HepG2 (cell line): ENCODE results near the gene DRC7. TPM values are rescaled to one million over a fixed set of nuclear protein-coding genes. Genes with fewer than 3 reads are reported as not detected.

Experiments
- ATAC-seq: fragments of 200-7000 bp; cut with Tn5 transposase; 3 replicates; pipeline ENCODE4 v1.9.1; 2020; ENCODE audit warnings: mild to moderate bottlenecking, moderate library complexity
- BruUV-seq: library from RNA; stranded (reverse); fragments of 400-500 nt; replicated peaks from 2 replicates; lab custom pipeline; 2021; lab: Mats Ljungman, UMichigan
- CTCF ChIA-PET: fragments of 300-600 bp; formaldehyde crosslinking; extraction: SDS; loops from one replicate; lab custom pipeline; 2021; ENCODE audit warnings: low total read pairs, inconsistent platforms, low intra/inter-chr PET ratio; lab: Yijun Ruan, JAX
- POLR2A ChIA-PET: fragments of 350-600 bp; sonication (Branson Sonifier 250); formaldehyde crosslinking; loops from one replicate; lab custom pipeline; 2020; ENCODE audit warnings: antibody characterized with exemption, inconsistent platforms; lab: Yijun Ruan, JAX
- DNase-seq: peaks from one replicate; pipeline ENCODE4 v3.0.0-alpha.2; 2015; ENCODE audit warnings: low spot score
- FAIRE-seq: peaks from 3 replicates; lab custom pipeline; 2011; peaks lifted over from hg19 to GRCh38; lab: Jason Lieb, UNC
- H2AFZ ChIP-seq: one replicate; pipeline ENCODE4 v1.6.1; 2011; ENCODE audit warnings: low read length, inconsistent platforms
- H3K27ac ChIP-seq: fragments of 300-600 bp; 3 replicates; pipeline ENCODE4 v1.8.0; 2011; ENCODE audit warnings: mixed run types, mild to moderate bottlenecking, mixed read lengths, low read length, inconsistent platforms; ENCODE audit not compliant: insufficient read depth; ENCODE audit errors: extremely low read length
- H3K27me3 ChIP-seq, 2 experiments: fragments of 200-600 bp in 1 of 2; 2 replicates in 1 of 2; 3 replicates in 1 of 2; pipeline versions ENCODE4 v1.6.0 to v1.8.0; 2011; ENCODE audit warnings: low read length in 2 of 2, mild to moderate bottlenecking in 2 of 2, moderate library complexity in 2 of 2, inconsistent platforms in 1 of 2; ENCODE audit not compliant: insufficient read depth in 2 of 2, control insufficient read depth in 1 of 2
- H3K36me3 ChIP-seq, 2 experiments: fragments of 200-600 bp in 1 of 2; replicated peaks in 1 of 2; 2 replicates in 1 of 2; 3 replicates in 1 of 2; pipeline versions ENCODE4 v1.5.1 to v1.8.0; 2011; ENCODE audit warnings: low read length in 2 of 2, inconsistent platforms in 1 of 2; ENCODE audit not compliant: insufficient read depth in 2 of 2, control insufficient read depth in 1 of 2
- H3K4me1 ChIP-seq: 2 replicates; pipeline ENCODE4 v1.5.1; 2012; ENCODE audit warnings: low read length, inconsistent platforms; ENCODE audit not compliant: insufficient read depth
- H3K4me2 ChIP-seq: 2 replicates; pipeline ENCODE4 v1.6.0; 2011; ENCODE audit warnings: low read depth, low read length, inconsistent platforms
- H3K4me3 ChIP-seq, 3 experiments: fragments of 200-600 bp in 1 of 3; sonication (generic), shearing (Covaris generic) in 1 of 3; replicated peaks in 1 of 3; 2 replicates each; pipeline ENCODE4 v1.5.1; 2011 to 2016; ENCODE audit warnings: low read length in 3 of 3, inconsistent platforms in 2 of 3, low read depth in 2 of 3, mild to moderate bottlenecking in 2 of 3, control low read depth in 1 of 3, mixed read lengths in 1 of 3; ENCODE audit not compliant: insufficient read depth in 1 of 3
- H3K79me2 ChIP-seq: one replicate; pipeline ENCODE4 v1.6.1; 2011; ENCODE audit warnings: low read length, inconsistent platforms; ENCODE audit not compliant: insufficient read depth
- H3K9ac ChIP-seq: 2 replicates; pipeline ENCODE4 v1.6.0; 2011; ENCODE audit warnings: mild to moderate bottlenecking, low read depth, low read length, inconsistent platforms; ENCODE audit not compliant: insufficient read depth
- H3K9me3 ChIP-seq: 2 replicates; pipeline ENCODE4 v1.5.1; 2012; ENCODE audit warnings: mild to moderate bottlenecking, low read length
- H4K20me1 ChIP-seq: 2 replicates; pipeline ENCODE4 v1.6.0; 2011; ENCODE audit warnings: inconsistent platforms, mild to moderate bottlenecking, low read length, moderate library complexity; ENCODE audit not compliant: insufficient read depth
- GABPA ChIP-seq, 2 experiments: IDR thresholded peaks; 2 replicates each; pipeline ENCODE4 v1.6.1; 2011 to 2016; ENCODE audit warnings: low read depth in 2 of 2, low read length in 1 of 2, missing biosample characterization in 1 of 2, missing genetic modification characterization in 1 of 2
- HCFC1 ChIP-seq: fragments of 150-350 bp; IDR thresholded peaks from 2 replicates; pipeline ENCODE4 v1.6.1; 2014; ENCODE audit warnings: low read depth, low read length
- HMG20B ChIP-seq: conservative IDR thresholded peaks from 2 replicates; pipeline ENCODE4 v1.6.1; 2016; ENCODE audit warnings: missing genetic modification reagents, missing compliant biosample characterization
- HOXA3 ChIP-seq: sonication (generic); formaldehyde crosslinking; IDR thresholded peaks from 2 replicates; pipeline ENCODE4 v1.5.0; 2020; ENCODE audit warnings: missing genetic modification reagents
- KAT7 ChIP-seq: IDR thresholded peaks from 2 replicates; pipeline ENCODE4 v1.6.1; 2018; ENCODE audit warnings: borderline replicate concordance, missing compliant biosample characterization
- MTA1 ChIP-seq: sonication (generic); formaldehyde crosslinking; IDR thresholded peaks from 2 replicates; pipeline ENCODE4 v1.4.0; 2020; ENCODE audit warnings: missing genetic modification reagents, mild to moderate bottlenecking, borderline replicate concordance
- MXD1 ChIP-seq: sonication (generic); formaldehyde crosslinking; IDR thresholded peaks from 2 replicates; pipeline ENCODE4 v1.4.0; 2020; ENCODE audit warnings: mild to moderate bottlenecking, missing genetic modification reagents
- MXD4 ChIP-seq: IDR thresholded peaks from 2 replicates; pipeline ENCODE4 v1.6.1; 2016; ENCODE audit warnings: mild to moderate bottlenecking, missing biosample characterization, missing genetic modification reagents
- PHF21A ChIP-seq: sonication (generic); formaldehyde crosslinking; IDR thresholded peaks from 2 replicates; pipeline ENCODE4 v1.5.0; 2020; ENCODE audit warnings: mild to moderate bottlenecking, missing genetic modification reagents
- RELA ChIP-seq: sonication (generic); formaldehyde crosslinking; IDR thresholded peaks from 2 replicates; pipeline ENCODE4 v1.4.0; 2020; ENCODE audit warnings: missing genetic modification reagents
- SALL1 ChIP-seq: sonication (generic); formaldehyde crosslinking; IDR thresholded peaks from 2 replicates; pipeline ENCODE4 v1.8.0; 2022; ENCODE audit warnings: mild to moderate bottlenecking, missing genetic modification reagents
- SAP130 ChIP-seq: IDR thresholded peaks from 2 replicates; pipeline ENCODE4 v1.6.1; 2016; ENCODE audit warnings: low read depth
- TEAD3 ChIP-seq: optimal IDR thresholded peaks from 2 replicates; pipeline ENCODE3; 2016; ENCODE audit warnings: borderline replicate concordance
- THAP11 ChIP-seq: IDR thresholded peaks from 2 replicates; pipeline ENCODE4 v1.6.1; 2016; ENCODE audit warnings: missing biosample characterization, missing genetic modification reagents
- ZNF263 ChIP-seq: sonication (generic); formaldehyde crosslinking; IDR thresholded peaks from 2 replicates; pipeline ENCODE4 v1.4.0; 2020; ENCODE audit warnings: missing genetic modification reagents
- ZNF317 ChIP-seq: sonication (generic); formaldehyde crosslinking; IDR thresholded peaks from 2 replicates; pipeline ENCODE4 v1.5.0; 2020; ENCODE audit warnings: mild to moderate bottlenecking, missing genetic modification reagents
- ZNF333 ChIP-seq: sonication (generic); formaldehyde crosslinking; IDR thresholded peaks from 2 replicates; pipeline ENCODE4 v1.4.0; 2020; ENCODE audit warnings: mild to moderate bottlenecking, missing genetic modification reagents, borderline replicate concordance
- ZNF350 ChIP-seq: sonication (generic); formaldehyde crosslinking; IDR thresholded peaks from 2 replicates; pipeline ENCODE4 v1.4.0; 2020; ENCODE audit warnings: mild to moderate bottlenecking, low read depth, missing genetic modification reagents, borderline replicate concordance
- ZNF430 ChIP-seq: sonication (generic); formaldehyde crosslinking; IDR thresholded peaks from 2 replicates; pipeline ENCODE4 v1.9.0; 2021; ENCODE audit warnings: mild to moderate bottlenecking, missing genetic modification reagents
- ZNF710 ChIP-seq: sonication (generic); formaldehyde crosslinking; IDR thresholded peaks from 2 replicates; pipeline ENCODE4 v1.5.0; 2020; ENCODE audit warnings: mild to moderate bottlenecking, missing genetic modification reagents, borderline replicate concordance
- ZNF761 ChIP-seq: sonication (generic); formaldehyde crosslinking; conservative IDR thresholded peaks from 2 replicates; pipeline ENCODE4 v1.4.0; 2020; ENCODE audit warnings: mild to moderate bottlenecking, missing genetic modification reagents
- ZNF883 ChIP-seq: sonication (generic); formaldehyde crosslinking; IDR thresholded peaks from 2 replicates; pipeline ENCODE4 v1.5.1; 2020; ENCODE audit warnings: mild to moderate bottlenecking, missing genetic modification reagents; ENCODE audit errors: not compliant biosample characterization
- WGBS: methylation state at CpG from one replicate; pipeline ENCODE4 v1.1.6; 2017; ENCODE audit warnings: low lambda C conversion rate; 5-methylcytosine and 5-hydroxymethylcytosine counted together
- in situ Hi-C: cut with HindIII; loops from 2 replicates; pipeline ENCODE4 v1.10.0; 2017; ENCODE audit warnings: low pct_unique_long_range_greater_than_20kb; ENCODE audit not compliant: extremely low pct_ligation_motif_present
- intact Hi-C: fragments of 100-400 bp; cut with micrococcal nuclease; formaldehyde crosslinking; loops from one replicate; pipeline ENCODE4 v1.10.0; 2022; ENCODE audit not compliant: unreplicated experiment
- polyA plus RNA-seq, 8 experiments: library from polyadenylated mRNA; depleted of rRNA in 3 of 8; stranded (reverse) in 7 of 8; unstranded in 1 of 8; fragments of >200 nt; fragmentation: Illumina TruSeq in 4 of 8; extraction: Trizol in 4 of 8; gene quantifications; 2 replicates each; pipeline versions ENCODE4 v1.2.1 to v1.2.3, GENCODE V29; 2011 to 2016; ENCODE audit warnings: low read depth in 4 of 8, missing spikeins in 1 of 8, mixed read lengths in 1 of 8; ENCODE audit not compliant: insufficient read depth in 1 of 8
- total RNA-seq, 5 experiments: library from RNA; depleted of rRNA; stranded (reverse); fragments of >200 nt; fragmentation: Illumina TruSeq; extraction: Trizol; gene quantifications; 2 replicates each; pipeline ENCODE4 v1.2.3, GENCODE V29; 2016; ENCODE audit warnings: low read depth in 1 of 5

Gene DRC7
- total and polyA plus RNA-seq, 2 of the 13 experiments (the other 11 are each of a cell fraction or from before 2014, with no cell fraction given), result 2.7 to 3.4 TPM

- POLR2A ChIA-PET, result interaction anchor here (0.5 to 1.9 kb wide), 5 partner anchors 24 to 75 kb away, joined by 3 to 12 read pairs (median 4); partner anchors contain the start of gene KATNB1
- intact Hi-C loops (loop anchor here (2.0 kb wide), 1 partner anchor 44 kb away; no protein-coding TSS in a partner anchor), in situ Hi-C loops (no loop called here)
- ATAC-seq (peak; percentile 86), FAIRE-seq (peak; percentile 68), DNase-seq (peak; percentile 59)
- H3K4me1 ChIP-seq, result peaks cover 36% of the 10 kb centered on the region
- no peak overlapping the region for H3K9ac ChIP-seq
- no peaks in the 10 kb centered on the region for H3K9me3 ChIP-seq
- CTCF ChIA-PET, result interaction anchor here (0.8 to 1.4 kb wide), 2 partner anchors 12 to 59 kb away, joined by 4 read pairs; no protein-coding TSS in a partner anchor
- peak overlapping the region; percentile 6 for H2AFZ ChIP-seq
- no peaks in the 10 kb centered on the region for H3K27me3 ChIP-seq
- 60% methylated on average over 8 of the region's 11 CpGs for WGBS
- H3K79me2 ChIP-seq, result no peaks in the 10 kb centered on the region
- no peaks in the 10 kb centered on the region for H3K36me3 ChIP-seq
- H4K20me1 ChIP-seq, result no peaks in the 10 kb centered on the region
- peak overlapping the region; percentile 52 for H3K27ac ChIP-seq
- H3K4me2 ChIP-seq, result peak overlapping the region; percentile 54
- BruUV-seq, result no TSS peak
- H3K4me3 ChIP-seq, result peak overlapping the region in 1 of 3 experiments; percentile 17; a peak in 1 of 6 replicates
- peak; percentile 47; the same call in 1 of the 2 replicates for TF ChIP-seq SAP130 (CRISPR knock-in tag)
- TF ChIP-seq HMG20B (CRISPR knock-in tag), result no peak
- TF ChIP-seq ZNF883 (CRISPR knock-in tag), result peak; percentile 34
- no peak for TF ChIP-seq MXD4
- no peak for TF ChIP-seq KAT7 (CRISPR knock-in tag)
- no peak for TF ChIP-seq RELA (CRISPR knock-in tag)
- 0 out of 2 replicates have a peak, but pooled peaks have one; percentile 2 for TF ChIP-seq ZNF761
- peak; percentile 32 for TF ChIP-seq TEAD3 (CRISPR knock-in tag)
- TF ChIP-seq THAP11, result peak; percentile 69
- peak; percentile 27; the same call in 1 of the 2 replicates for TF ChIP-seq ZNF430
- no peak for TF ChIP-seq HCFC1
- TF ChIP-seq PHF21A (CRISPR knock-in tag), result peak; percentile 77
- TF ChIP-seq ZNF333 (CRISPR knock-in tag), result peak; percentile 59; the same call in 1 of the 2 replicates
- peak; percentile 85; the same call in 1 of the 2 replicates for TF ChIP-seq ZNF710 (CRISPR knock-in tag)
- TF ChIP-seq SALL1 (CRISPR knock-in tag), result peak; percentile 48
- TF ChIP-seq ZNF263 (CRISPR knock-in tag), result 0 out of 2 replicates have a peak, but pooled peaks have one; percentile 15
- no peak for TF ChIP-seq GABPA (IDR thresholded peaks at IDR 0.05; ENCODE audit: low read depth, low read length)
- TF ChIP-seq GABPA (CRISPR knock-in tag; IDR thresholded peaks at IDR 0.05; ENCODE audit: low read depth), result peak; percentile 85
- peak; percentile 16; the same call in 1 of the 2 replicates for TF ChIP-seq MXD1
- 0 out of 2 replicates have a peak, but pooled peaks have one; percentile 29 for TF ChIP-seq ZNF317
- TF ChIP-seq ZNF350 (CRISPR knock-in tag), result no peak
- peak; percentile 23; the same call in 1 of the 2 replicates for TF ChIP-seq MTA1 (CRISPR knock-in tag)
- TF ChIP-seq HOXA3 (CRISPR knock-in tag), result peak; percentile 41; the same call in 1 of the 2 replicates
Observed at GRCh38 chr16:57660715-57661463, 33.7 kb upstream of the DRC7 start.
